Left cardiac atrium (tissue), 4 donors: ENCODE data around the gene RXFP1. TPM values are rescaled to one million over a fixed set of nuclear protein-coding genes. Genes with fewer than 3 reads are reported as not detected.
A peak's percentile ranks its signal among the peaks of the same experiment; 100 is the strongest.

Source experiments
- ATAC-seq, 2 donors: fragments of 200-7000 bp; cut with Tn5 transposase; one replicate each; pipeline ENCODE4 v1.9.1; 2020; ENCODE audit warnings: mild to moderate bottlenecking in 2 of 2, moderate library complexity in 2 of 2
- DNase-seq: peaks from one replicate; pipeline ENCODE4 v3.0.0-alpha.2; 2020
- intact Hi-C, 2 donors: fragments of 100-400 bp; cut with DNase I; formaldehyde crosslinking; loops; one replicate each; pipeline versions ENCODE4 v1.14.1 to v1.15.1; 2022 to 2023
- long read RNA-seq: library from polyadenylated mRNA; unstranded; transcript quantifications from one replicate; pipeline ENCODE4 v2.0.0, GENCODE V29; 2021
- total RNA-seq, 2 donors: library from RNA; stranded (reverse); fragmentation: NEBNext Ultra II Directional; extraction: Animal tissue kit (Norgen Biotek cat#: 25700); gene quantifications; one replicate each; pipeline ENCODE4 v1.2.1, GENCODE V29; 2021
- donor health status: DM: no; HTN: yes; CAD: no.
- donor health status: DM: no; HTN: yes; CAD: no; lungs with severe emphysema.
- donor health status: DM: yes; HTN: yes; CAD: no.
- donor health status: Dilated cardiomyopathy.

The RXFP1 gene
- under 1 TPM in 1 of 2 donors, not detected in 1; 0.18 TPM for total RNA-seq
- long read RNA-seq: 0 reads

DNA sequence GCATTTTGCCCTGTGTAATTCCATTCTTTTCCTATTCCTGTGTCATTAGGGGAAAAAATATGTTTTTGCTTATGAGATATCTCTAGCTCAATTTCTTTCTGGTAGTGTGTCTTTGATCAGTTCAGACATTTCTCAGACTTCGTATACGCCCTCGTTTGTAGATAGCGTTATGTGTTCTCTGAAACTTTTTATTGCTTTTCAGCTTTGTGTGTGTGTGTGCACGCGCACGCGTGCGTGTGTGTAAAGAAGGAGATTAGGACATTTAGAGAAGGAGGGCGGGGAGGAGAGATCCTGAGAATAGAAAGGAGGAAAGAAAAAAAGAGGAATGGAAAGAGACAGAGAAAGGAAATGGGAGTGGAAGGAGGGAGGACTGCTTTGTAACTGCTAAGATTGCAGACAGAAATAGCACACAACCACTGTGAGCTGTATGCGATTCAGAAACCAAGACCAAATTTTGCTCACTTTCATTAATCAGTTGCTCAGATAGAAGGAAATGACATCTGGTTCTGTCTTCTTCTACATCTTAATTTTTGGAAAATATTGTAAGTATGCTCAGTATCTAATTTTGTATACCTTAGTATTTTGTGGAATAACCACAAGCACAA, at the start of gene RXFP1:
RXFP1 (plus strand) TSS at position 399 of the 605 bp plus-strand sequence; CDS start at position 494, 95 bp downstream.
- ATAC-seq: no peak
- intact Hi-C loops: no loop called here
- DNase-seq: no peak

DNA sequence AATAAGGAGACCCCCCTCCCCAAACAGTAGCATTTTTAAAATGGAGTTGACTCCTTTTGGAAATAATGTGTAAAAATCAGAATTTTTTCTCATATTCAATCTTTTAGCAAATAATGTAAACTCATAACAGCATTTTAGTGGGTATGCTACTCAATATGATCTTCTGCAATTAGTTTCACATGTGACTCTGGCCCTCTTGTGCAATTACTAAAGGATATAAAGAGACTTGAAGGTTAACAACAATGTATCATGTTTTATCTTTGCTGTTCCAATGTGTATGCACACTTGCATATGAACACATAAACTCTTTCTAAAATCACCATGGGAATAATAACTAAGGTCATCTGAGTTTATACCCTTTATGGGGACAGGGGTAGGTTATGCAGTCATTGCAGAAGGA, 39.9 kb upstream of the RXFP1 start:
- DNase-seq (no peak), ATAC-seq (no peak)
- intact Hi-C loops: no loop called here

DNA sequence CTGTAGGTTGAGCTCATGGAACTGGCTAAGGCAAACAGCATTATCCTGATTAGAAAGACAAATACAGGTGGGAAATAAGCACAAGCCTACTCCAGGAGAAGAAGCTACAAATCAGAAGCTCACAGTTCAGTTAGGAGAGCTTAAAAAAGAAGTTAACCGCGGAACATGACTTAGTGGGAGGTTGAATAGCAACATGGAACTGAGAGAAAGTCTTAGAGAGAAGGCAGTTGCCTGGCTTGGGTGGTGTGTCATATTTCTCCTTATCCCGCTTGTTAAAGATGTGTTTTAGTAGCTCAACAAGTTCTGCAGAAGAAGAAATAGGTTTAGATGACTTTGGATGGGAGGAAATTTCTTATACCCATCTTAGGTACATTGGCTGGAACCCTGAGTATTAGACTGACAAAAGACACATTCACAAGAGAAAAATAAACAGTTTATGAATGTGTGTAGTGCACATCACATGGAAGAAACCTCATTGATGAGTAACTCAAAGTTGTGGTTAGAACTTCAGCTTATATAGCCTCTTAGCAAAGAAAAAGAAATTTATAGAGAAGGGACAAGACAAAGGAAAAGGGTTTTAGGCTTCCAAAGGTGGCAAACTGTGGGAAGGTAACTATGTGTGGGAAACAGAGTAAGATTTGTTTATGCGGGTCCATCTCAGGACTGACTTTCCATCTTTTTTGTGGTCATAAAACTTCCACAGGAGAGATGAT, 37.4 kb upstream of the RXFP1 start:
- ATAC-seq (no peak), DNase-seq (no peak)
- intact Hi-C loops: no loop called here

DNA sequence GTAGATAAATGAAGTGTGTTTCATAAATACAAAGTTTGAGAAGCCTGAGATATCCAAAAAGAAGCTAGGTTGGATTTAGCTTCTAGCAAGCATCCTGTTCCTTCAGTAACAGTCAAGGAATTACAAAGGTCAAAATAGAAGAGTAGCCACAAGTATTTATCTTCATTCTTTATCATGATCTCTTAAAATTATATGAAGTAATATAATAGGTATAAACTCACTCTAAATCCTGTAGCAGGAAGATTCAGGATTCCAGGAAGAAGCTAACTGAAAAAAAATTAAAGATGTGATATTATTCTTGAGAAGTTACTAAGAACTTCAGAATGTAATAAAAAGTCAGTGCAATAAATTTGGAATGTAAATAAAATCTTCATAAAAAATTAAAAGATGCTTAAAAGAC, 31.1 kb upstream of the RXFP1 start:
- intact Hi-C loops: no loop called here
- DNase-seq (no peak), ATAC-seq (no peak)

DNA sequence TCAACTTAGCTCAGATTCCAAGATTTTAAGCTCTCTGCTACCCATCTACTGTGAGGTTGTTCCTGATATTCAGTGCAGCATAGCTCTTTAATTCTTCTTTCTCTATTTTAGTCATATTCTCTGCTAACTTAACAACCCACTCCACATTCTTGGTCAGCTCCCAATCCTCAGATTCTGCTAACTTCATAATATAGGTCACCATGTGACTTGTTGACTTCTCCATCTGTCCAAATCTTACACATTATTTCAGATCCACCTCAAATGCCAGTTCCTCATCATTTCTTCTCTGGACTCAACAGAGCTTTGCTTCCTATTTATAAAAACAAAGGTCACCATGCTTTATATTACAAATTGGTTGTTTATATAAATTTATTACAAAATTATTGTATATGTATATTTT, 29.3 kb upstream of the RXFP1 start:
- ATAC-seq (no peak), DNase-seq (no peak)
- intact Hi-C loops: no loop called here

DNA sequence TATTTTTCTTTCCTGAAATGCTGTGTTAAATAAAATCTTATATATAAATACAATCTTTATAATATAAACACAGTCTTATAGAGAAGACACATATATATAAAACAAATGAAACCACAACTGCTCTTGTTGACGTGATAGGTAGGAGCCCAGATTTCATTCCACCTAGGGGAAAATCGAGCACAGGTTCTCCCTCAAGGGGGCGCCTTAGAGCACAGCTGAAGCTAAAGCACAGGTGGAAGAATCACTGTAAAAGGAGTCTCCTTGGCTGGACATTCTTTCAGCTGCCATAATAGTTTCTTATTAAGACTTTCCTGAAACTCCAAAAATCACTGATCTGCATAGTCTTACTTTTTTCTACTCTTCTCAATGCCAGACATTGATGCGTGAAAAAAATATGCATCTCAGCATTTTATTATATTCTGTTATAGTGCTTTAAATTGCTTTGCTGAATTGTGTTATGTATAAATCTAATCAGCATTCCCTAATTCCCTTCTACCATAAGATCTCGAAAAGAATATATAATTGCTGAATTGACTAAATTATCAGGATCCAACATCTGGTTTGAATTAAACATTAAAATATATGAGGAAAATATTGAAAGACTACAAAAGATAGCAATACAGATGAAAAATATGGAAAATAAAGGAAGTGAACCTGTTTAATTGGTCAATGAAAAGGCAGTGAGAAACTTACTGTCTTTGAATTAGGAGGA, 25.5 kb upstream of the RXFP1 start:
- DNase-seq: peak; percentile 23
- no peak for ATAC-seq
- intact Hi-C loops: no loop called here

DNA sequence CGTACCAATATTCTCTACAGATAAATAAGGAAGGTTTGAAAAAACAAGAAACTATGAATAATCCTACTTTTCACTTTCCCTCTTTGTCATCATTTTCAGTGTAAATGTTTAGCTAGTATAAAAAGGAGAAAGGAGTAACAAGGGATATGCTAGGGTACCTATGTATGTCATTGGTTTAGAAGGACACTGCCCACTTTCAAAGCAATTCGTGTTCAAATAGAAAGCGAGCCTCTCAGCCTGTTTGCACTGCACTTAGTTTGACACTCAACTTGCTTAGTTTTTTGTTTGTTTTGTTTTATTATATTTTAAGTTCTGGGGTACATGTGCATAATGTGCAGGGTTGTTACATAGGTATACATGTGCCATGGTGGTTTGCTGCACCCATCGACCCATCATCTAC, 21.6 kb upstream of the RXFP1 start:
- intact Hi-C loops: no loop called here
- ATAC-seq (no peak), DNase-seq (no peak)

DNA sequence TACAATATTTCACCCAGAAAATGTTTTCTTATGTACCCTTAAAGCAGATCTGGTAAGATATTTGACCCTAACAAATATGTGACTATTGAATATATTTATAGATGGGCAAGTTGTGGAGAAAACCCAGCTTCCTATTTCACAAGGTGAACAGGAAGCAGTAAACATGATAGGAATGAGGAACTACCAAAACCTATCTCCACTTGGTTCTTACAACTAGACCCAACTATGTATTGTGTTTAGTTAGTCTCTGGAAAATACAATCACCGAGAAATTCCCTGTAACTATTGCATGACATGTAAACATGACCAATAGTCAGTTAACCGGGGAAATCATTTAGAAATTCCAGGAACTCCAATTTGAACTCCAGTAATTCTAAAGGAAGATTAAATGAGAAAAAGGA, 8.4 kb upstream of the RXFP1 start:
- ATAC-seq (no peak), DNase-seq (no peak)
- intact Hi-C loops: no loop called here

DNA sequence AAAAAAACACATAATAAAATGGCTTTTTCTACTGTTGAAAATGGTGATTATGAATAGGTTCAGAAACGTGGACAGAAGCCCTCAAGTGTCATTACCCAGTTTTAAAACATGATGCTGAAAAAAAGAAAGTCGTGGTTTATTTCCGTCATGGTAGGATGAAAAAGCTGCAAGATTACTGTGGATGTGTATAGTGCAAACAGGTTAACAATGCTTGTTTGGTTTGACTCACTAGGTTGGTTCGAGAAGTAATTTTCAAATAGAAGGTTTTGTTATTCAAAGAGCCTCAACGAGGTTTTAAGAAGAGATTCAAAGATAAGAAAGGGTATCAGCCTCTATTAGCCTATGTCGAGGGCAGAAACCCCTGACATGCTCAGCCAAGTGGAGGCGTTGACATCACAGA, 2.5 kb upstream of the RXFP1 start:
- intact Hi-C loops: no loop called here
- DNase-seq (no peak), ATAC-seq (no peak)

DNA sequence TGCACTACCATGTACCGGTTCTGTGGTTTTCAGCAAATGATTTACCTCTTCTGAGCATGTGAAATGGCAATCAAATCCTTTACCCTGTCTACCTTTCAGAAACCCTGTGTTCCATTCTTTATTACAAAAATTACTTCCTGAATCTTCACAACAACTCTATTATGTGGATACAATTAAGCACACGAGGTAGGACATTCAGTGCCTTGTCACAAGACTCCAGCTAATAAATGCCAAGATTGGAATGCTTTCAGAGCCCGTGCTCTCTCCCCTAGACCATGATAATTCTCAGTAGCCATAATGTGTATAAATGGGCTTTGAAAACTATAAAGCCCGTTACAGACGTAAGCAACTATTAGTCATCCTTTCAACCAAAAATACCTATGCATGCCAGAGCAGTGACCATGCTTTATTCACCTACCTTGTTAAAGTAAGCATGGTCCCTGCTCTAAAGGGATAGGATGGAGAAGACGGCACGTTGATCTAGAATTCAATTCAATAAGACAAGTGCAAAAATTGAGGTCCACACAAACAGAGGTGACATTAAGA, 2.4 kb downstream of the RXFP1 start:
- DNase-seq (no peak), ATAC-seq (no peak)
- intact Hi-C loops: no loop called here

DNA sequence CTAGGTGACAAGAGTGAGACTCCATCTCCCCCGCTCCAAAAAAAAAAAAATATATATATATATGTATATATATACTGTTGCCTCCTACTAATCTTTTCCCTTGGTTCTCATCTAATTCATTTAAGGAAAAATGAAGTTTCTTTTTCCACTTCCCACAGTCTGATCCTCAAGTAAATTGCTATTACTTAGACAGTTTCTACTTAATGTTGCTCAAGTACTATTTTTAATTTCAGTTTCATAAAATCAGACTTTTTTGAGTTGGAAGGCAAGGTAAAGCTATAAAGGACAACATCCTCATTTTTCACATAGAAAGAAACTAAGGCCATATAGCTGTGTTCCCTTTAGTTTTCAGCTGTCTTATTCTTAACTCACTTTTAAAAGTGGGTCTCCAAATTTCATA, 5.8 kb downstream of the RXFP1 start:
- DNase-seq (no peak), ATAC-seq (no peak)
- intact Hi-C loops: no loop called here

DNA sequence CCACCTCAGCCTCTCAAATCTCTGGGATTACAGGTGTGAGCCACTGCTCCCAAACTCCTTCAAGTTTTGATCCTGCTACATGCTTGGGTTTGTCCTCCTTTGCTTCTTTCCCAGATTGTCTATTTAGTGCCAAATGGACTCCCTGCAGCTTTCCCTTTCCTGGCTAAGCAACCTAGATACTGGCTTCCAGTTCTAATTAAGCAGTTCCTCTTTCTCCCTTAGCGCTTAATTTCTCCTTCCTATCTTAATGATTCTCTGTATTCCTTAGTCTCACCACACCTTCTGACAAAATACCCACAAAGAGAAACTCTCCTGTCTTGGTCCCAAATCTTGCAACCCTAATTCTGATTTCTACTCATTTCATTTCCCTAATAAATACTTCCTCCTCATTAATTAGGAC, 7.8 kb downstream of the RXFP1 start:
- no peak for DNase-seq

DNA sequence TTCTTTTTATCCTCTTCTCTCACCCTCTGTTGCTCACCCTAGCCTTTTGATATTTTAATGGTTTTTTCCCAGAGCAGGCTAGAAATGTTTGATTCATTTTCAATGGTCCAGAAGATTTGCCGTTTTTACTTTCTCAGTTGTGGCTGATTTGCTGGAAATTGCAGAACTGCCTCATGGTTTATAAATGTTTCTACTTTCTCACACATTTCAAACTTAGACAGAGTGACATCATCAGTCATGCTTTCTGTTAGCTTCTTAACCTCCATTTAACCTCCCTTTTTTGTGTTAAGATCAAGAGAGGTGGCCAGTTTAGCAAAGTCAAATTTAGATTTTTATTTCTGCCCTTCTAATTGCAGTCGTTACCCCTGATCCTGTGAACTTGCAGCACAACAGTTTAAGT, 8.7 kb downstream of the RXFP1 start:
- intact Hi-C loops: no loop called here
- ATAC-seq: no peak
- DNase-seq: no peak

More for the DNA sequence above, 7.8 kb downstream of the RXFP1 start:
- intact Hi-C loops: no loop called here
- no peak for ATAC-seq

DNA sequence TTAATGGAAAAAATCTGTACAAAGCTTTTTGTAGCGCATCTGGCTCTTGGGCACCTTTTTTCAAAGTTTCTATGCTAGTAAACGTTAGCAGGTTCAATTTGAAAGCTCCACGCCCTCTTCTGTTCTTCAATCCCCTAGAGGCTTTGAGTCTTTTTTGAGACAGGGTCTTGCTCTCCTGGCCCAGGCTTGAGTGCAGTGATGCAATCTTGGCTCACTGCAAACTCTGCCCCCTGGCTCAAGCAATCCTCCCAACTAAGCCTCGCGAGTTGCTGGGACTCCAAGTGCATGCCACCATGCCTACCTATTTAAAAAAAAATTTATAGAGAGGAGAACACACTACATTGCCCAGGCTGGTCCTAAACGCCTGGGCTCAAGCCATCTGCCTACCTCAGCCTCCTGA, 9.2 kb downstream of the RXFP1 start:
- intact Hi-C loops: no loop called here
- DNase-seq (no peak), ATAC-seq (no peak)

DNA sequence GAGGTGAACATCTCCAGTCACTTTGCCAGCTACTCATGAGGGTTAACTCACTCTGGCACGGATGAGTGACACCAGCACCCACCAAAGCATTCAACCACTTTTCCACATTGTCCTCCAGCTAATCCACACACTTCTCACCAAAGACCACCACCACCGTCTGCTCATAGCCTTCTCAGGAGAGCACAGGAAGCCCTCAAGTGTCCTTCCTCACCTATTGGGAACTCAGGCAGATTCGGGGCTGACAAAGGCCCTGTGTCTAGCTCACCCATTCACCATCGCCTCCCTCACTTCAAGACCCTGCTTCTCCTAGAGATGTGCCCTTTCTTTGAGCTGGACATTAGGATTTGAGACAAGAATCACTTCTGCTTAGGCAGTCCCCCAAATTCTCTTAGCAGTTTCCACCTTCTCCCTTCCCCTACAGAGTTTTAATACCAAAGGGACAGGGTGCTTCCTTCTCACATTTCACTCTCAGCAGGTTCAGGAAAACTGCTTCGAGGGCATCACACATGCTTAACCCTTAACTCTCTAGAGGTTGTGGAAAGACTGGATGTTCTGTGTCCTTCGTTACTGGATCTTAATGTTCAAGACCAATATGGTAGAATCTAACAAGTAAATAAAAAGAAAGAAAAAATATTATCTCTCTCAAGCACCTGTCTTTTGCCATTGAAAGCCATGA, 11.0 kb downstream of the RXFP1 start:
- ATAC-seq: no peak
- DNase-seq: no peak
- intact Hi-C loops: no loop called here

DNA sequence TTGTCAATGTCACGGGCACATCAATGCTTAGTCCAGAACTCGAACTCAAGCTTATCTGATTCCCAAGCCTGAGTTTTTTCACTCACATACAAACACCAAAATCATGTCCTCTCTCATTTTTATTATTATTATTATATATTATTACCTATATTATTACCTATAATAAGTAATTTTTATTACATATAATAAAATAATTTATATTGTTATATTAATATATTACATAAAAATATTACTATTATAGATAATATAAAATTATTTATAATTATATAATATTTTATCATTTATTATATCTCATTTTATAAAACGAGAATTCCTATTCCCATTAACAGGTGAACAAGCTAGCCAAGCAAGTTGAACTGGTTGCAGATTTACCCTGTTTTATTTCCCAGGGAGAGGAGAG, 13.0 kb downstream of the RXFP1 start:
- ATAC-seq (no peak), DNase-seq (no peak)
- intact Hi-C loops: no loop called here

DNA sequence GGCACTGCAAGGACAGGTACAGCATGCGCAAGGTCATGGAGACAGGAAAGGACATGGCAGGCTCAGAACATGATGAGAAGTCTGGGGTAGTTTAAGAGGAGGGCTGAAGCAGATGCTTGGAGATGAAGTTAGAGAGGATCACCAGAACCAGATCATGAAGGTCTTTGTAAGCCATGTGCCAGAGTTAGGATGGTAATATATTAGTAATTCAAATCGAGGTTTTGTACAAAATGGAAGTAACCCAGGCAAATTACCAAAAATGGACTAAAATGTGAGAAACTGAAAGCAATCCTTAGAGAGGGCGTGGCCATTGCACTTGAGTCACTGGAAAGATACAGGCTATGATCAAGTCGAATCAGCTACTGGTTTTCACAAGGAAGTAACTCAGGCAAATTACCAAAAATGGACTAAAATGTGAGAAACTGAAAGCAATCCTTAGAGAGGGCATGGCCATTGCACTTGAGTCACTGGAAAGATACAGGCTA, 13.5 kb downstream of the RXFP1 start:
- ATAC-seq (no peak), DNase-seq (no peak)
- intact Hi-C loops: no loop called here

DNA sequence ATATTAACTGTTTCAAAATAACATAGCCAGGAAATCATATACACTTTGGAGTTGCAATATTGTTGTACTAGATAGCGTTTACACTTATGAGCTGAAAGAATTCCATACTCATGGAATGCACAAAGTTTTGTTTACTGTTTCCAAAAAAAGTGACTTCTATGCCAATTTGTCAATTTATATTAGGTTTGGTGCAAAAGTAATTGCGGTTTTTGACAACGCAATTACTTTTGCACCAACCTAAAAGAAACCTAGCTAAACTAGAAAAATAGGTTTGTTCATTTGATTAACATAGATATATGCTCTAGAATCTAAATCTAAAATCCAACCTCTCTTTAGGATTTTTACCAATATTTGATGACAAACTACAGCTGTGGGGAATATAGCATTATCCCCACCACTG, 15.2 kb downstream of the RXFP1 start:
- intact Hi-C loops: no loop called here
- no peak for DNase-seq

DNA sequence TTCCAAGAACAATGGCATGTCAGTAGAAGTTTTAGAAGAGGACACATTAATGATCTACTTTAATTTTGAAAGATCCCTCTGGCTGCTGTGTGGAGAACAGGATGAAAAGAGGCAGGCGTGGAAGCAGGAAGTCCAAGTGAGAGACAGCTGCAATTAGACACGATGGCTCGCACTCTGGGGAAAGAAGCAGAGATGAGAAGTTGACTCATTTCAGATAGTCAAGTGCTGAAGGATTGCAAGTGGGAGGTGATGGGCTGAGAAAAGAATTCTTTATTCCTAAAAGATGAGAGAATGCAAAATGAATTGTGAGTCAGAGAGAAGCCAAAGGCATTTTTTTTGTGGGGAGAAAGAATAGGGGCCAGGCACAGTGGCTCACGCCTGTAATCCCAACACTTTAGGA, 16.5 kb downstream of the RXFP1 start:
- DNase-seq (no peak), ATAC-seq (peak in 1 of 2 donors; percentile 92)
- intact Hi-C loops: no loop called here

More for the DNA sequence above, 15.2 kb downstream of the RXFP1 start:
- ATAC-seq: no peak

DNA sequence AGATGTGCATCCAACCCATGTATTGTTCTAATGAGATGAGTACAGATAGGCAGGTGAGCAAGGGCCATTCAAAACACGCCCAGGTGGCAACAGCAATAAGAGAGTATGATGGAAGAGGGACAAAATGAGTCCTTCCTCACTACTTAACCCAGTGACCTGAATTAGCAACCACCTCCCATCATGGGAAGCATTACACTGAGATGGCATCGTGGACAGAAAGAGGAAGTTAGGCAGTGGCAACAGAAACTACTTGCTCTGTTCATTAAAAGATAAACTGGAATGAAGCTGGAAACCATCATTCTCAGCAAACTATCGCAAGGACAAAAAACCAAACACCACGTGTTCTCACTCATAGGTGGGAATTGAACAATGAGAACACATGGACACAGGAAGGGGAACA, 17.2 kb downstream of the RXFP1 start:
- ATAC-seq (peak in 1 of 2 donors; percentile 21), DNase-seq (no peak)
- intact Hi-C loops: no loop called here
